HG03045 (cell line): ENCODE data around the gene DUSP7.
A peak's percentile ranks its signal among the peaks of the same experiment; 100 is the strongest.

Experiments
- ATAC-seq: cut with Tn5 transposase; IDR thresholded peaks from one replicate; pipeline ENCODE4 v1.9.1; 2021; ENCODE audit warnings: mild to moderate bottlenecking, moderate library complexity; ENCODE audit not compliant: unreplicated experiment

Gene DUSP7

GRCh38 chr3:52056521-52056967, at the start of gene DUSP7:
TSS of gene DUSP7 (minus strand) at chr3:52056571. CDS start at chr3:52056366, 205 bp downstream.
- peak; percentile 32 for ATAC-seq

GRCh38 chr3:52104684-52105640, 48.6 kb upstream of the DUSP7 start:
- ATAC-seq = no peak

- ATAC-seq = no peak
Measured at GRCh38 chr3:52102934-52103333, 46.6 kb upstream of the DUSP7 start.

GRCh38 chr3:52099001-52099401, 42.6 kb upstream of the DUSP7 start:
- ATAC-seq = no peak

DNA sequence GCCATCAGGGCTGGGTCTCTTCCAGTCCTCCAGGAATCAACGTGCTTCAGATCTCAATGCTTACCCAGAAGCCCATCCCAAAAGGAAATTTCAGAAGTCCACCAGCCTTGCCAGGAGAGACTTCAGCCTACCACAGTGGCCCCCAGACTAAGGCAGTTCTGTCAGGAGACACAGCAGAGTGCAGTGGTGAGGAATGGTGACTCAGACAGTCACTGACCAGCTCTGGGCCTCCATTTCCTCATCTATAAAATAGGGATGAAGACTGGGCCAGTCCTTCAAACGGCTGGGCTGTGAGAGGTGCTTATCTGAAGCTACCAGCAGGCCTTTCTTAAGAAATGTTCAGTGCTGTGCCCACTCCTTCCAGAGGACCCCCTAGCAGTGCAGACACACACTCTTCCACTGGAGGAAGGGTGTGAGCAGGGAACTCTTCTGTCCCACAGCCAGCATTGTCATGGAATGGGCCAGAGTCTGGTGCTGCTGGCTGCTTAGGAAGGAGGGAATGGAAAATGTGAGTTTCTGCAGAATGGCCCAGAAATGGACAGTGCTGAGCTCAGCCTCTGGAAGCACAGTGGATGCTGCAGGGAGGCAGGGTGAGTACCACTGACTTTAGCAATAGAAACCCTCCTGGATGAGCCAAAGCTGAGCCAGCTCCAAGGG, 41.6 kb upstream of the DUSP7 start:
- no peak for ATAC-seq

DNA sequence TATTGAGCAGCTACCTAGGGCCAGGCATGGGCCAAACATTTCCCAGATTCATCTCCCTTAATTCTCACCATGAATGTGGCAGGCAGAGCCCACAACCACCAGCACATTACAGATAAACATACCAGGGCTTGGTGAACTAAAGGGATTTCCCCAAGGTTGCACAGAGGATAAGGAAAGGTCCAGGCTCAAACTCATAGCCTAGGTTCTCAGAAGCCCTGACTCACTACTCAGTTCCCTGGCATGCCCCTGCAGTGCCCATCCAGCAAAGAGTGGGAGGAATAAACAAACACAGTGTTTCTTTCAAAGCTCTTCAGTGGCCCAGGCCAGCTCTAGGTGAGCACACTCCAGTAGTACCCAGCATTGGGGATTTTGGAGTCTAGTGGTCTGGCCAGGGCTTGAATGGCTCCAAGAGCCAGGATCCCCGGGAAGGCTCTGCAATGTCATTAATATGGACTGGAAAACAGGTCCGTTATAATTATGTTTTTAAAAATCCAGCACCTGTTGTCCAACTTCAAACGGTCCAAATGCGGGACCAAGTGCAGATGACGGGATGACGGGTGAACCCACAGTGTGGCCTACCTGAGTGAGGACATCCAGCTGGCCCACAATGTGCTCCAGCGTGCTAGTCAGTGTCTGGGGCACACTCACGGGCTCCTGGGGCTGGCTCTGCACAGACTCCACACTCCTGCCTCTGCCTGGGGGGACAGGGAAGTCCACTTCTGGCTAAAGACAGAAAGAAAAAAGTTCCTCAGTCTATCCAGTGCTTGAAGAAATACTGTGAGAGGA, 39.8 kb upstream of the DUSP7 start:
- no peak for ATAC-seq

DNA sequence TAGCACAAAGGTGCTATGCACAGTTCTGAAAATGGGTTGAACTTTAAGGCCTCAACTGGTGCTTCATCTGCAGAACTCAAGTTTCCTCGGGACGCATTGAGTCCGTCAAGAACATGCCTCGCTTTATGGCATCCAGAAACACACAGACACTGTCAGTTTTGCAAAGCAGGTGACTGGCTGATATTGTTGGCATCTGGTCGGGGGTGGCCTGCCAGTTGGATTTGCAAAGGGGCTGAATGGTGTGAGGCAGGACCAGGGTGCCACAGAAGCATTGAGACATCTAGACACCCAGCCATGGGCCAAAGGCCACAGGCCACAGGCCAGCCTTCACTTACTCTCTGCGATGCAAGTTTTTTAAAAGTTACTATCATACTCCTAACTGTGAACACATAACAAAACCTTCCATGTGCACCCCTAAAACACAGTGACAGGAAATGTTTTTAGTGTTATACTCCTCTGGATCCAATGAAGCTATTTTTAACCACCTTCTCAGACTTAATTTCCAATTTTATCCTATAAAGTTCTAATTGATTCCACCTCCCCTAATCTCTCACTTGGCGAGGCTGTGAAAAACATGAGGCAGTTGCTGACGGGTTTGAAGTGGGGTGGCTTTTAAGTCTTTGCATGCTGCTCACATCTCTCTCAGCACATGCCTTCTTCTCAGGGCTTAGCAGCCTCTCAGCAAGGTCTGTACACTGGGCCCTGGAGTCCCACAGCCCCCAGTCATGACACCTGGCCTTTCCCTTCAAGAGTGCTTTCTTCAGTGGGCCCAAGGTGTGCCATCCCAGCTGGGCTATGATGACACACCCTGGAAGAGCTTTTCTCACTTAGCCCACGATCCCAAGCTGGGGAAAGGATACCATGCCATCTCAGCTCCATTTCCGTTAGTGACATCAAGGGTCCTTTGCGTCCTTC, 38.5 kb upstream of the DUSP7 start:
- no peak for ATAC-seq

DNA sequence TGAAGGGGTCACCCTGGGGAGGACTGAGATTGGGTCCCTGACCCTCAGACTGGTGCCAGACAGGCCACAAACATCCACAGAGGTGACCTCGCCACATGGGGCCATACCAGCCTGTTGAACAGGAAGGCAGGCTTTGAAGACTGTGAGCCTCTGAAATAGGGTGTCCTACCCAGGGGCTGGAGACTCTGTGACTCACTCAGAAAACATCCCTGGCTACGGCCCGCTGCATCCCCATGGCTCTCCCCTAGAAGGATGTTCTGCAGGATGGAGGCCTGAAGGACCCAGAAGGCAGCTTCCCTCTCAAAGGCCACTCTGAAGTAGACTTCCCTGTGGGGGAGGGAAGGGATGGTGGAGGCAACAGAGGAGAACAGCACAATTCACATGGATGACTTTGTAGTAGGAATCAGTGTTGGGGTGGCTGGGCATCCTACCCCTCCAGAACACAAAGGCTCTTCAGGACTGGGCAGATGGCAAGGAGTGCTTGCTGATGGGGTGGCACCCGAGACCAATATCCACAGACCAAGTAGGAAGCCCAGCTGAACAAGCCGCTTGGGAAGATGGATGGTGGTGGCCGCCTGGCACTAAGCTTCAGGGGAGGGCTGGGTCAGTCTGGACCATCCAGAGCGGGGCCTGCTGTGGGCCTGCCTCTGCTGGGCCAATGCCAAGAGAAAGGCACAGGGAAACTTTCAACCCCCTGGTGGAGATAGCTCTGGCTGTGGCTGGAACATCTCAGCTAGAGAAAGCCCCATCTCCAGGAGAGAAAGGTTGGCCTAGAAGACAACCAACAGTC, 37.6 kb upstream of the DUSP7 start:
- ATAC-seq = no peak

GRCh38 chr3:52092891-52093290, 36.5 kb upstream of the DUSP7 start:
- ATAC-seq = no peak

DNA sequence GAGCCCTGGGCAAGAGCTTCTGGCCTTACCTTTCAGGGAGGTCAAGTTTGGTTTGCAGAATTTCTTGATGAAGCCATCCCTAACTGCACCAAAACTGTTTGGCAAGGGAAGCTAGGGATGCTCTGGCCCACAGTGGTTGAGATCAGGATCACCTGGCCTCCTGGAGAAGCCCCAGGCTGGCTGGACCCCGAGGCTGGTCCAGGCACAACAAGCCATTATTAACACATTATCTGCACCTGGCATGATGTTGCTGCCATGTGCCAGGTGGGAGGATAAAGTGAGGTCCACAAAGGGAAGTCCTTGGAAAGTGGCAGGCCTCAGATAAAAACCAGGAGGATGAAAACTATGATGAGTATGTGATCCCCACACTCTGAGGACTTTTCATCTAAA, 35.9 kb upstream of the DUSP7 start:
- no peak for ATAC-seq

- no peak for ATAC-seq
Measured at GRCh38 chr3:52091586-52092270, 35.4 kb upstream of the DUSP7 start.

DNA sequence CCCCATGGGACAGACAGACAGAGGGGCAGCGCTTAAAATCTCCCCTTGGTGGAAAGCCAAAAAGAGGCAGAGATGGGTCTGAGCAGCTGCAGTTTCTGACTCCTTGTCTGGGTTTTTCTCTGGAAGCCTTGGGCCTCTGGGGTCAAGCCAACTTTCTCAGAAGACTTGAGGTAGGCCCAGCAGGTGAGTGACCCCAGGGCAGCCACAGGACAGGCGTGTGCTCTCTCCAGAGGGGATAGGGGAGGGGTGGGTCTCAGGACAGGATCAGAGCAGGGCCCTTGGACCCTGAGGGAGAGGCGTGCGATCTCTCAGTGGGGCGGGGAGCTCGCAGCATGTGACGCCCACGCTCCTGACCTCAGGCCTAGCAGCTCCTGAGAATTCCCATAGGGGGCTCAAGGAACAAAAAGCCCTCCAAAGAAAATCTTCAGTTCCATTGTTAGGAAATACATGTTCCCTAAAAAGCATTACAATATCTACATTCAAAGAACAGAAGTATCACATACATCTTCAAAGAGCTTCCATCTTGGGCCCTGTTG, 34.6 kb upstream of the DUSP7 start:
- no peak for ATAC-seq

- no peak for ATAC-seq
Measured at GRCh38 chr3:52090131-52090932, 34.0 kb upstream of the DUSP7 start.

- ATAC-seq = no peak
Measured at GRCh38 chr3:52089691-52090090, 33.3 kb upstream of the DUSP7 start.

DNA sequence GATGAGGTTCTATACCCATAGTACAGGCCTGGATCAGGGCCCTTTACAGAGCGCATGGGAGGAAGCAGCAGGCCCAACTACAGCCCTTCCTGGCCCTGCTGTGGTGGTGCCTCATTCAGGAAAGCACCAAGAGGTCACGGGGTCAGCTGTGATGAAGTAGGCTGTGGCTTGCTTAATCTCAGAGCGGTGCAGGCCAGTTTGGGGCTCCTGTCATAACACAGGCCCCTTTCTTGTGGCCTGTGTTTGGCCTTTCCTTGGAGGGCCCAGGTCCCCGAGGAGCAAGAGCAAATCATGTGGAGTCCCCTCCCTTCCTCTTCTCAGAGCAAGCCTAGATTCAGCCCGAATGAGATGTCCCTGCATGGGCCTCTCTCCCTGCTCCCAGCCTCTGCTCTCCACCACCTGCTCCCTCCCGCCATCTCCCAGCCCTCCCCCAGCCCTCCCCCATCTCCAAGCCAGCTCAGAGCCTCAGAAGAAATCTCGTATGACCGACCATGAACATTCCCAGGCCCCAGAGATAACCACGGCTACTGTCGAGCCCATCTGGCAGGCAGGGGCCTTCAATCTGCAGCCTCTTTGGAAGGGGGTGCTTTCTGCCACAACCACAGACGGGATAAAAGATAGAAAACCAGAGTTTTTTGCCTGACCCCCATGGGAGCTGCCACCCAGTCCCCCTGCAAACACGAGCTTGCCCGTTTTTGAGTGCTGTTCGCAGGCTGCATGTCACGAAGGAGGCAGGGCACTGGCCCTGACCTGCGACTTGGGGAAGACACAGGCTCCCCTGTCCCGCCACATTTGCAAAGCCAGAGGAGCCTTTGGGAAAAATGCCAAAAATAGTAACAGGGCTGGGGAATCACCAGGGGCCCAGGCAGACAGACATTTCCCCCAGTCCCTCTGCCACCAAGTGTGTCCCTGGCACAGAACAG, 32.3 kb upstream of the DUSP7 start:
- ATAC-seq = no peak

GRCh38 chr3:52087731-52088130, 31.4 kb upstream of the DUSP7 start:
- ATAC-seq = no peak
